GM08714 (cell line): Measurements from ENCODE around the gene RSAD1.
A peak's percentile ranks its signal among the peaks of the same experiment; 100 is the strongest.
"Not testable (repeated sequence)": the region's sequence is repeated elsewhere in the genome, so short reads cannot be mapped to it uniquely, and the experiment has no call there.

Experiments used
- H3K4me3 ChIP-seq: fragments of 200-500 bp; sonication (Bioruptor generic); 2 replicates; pipeline ENCODE4 v1.5.1; 2014; ENCODE audit warnings: mild to moderate bottlenecking, low read length, inconsistent platforms
- ZNF274 ChIP-seq: IDR thresholded peaks from 2 replicates; pipeline ENCODE4 v1.6.1; 2012; ENCODE audit warnings: mild to moderate bottlenecking, low read depth, low read length

The RSAD1 gene

DNA sequence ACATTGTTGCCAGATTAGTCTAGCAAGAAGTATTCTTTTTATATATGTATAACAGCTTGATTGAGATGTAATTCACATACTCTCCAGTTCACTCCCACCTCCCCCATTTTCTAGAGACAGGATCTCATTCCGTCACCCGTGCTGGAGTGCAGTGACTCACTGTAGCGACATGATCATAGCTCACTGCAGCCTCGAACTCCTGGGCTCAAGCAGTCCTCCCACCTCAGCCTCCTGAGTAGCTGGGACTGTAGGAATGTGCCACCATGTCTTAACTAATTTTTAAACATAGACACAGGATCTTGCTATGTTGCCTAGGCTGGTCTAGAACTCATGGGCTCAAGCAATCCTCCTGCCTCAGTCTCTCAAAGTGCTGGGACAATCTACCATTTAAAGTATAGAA lies 3.3 kb upstream of the RSAD1 start:
- no peak for TF ChIP-seq ZNF274
- H3K4me3 ChIP-seq = no peak overlapping the region

DNA sequence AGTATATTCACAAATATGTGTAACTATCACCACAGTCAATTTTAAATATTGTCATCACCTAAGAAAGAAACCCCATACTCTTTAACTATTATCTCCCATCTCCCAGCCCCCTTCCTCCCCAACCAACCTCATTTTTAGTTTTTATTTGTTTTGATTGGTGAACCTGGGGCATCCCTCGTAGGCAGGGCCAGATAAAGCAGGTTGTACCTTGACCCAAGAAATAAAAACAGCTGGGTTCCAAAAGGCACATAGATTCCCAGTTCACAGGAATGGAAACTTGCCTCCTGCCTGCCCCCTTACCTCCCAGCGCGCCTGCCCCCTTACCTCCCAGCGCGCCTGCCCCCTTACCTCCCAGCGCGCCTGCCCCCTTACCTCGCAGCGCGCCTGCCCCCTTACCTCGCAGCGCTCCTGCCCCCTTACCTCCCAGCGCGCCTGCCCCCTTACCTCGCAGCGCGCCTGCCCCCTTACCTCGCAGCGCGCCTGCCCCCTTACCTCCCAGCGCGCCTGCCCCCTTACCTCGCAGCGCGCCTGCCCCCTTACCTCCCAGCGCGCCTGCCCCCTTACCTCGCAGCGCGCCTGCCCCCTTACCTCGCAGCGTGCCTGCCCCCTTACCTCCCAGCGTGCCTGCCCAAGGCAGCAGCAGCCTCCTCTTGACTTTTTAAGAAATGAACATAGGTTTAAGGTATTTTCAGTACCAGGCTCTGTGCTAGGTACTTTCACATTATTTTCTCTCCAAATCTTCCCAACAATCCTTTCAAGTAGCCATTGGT lies 2.7 kb upstream of the RSAD1 start:
- not testable (repeated sequence) for H3K4me3 ChIP-seq

DNA sequence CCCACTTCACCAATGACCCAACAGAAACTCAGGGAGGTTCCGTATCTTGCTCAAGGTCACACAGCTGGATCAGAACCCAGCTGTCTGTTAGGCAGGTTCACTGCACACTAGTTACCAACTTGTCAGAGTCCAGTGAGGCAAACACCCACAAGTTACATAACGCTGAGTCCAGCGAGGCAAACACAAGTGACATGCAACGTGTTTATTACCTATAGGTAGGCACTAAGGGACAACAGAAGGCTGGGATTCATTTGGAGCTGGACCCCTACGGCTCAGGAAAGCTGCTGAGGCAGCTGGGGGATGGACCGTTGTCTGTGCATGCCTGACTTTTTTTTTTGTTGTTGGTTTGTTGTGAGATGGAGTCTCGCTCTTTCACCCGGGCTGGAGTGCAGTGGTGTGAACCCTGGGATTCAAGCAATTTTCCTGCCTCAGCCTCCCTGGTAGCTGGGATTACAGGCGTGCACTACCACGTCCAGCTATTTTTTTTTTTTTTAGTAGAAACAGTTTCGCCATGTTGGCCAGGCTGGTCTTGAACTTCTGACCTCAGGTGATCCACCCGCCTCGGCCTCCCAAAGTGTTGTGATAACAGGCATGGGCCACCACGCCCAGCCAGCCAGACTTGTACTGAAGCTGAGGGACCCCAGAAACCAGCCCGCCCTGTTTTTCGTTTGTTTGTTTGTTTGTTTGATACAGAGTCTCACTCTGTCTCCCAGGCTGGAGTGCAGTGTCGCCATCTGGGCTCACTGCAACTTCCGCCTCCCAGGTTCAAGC lies 1.9 kb upstream of the RSAD1 start:
- no peak overlapping the region for H3K4me3 ChIP-seq
- no peak for TF ChIP-seq ZNF274

DNA sequence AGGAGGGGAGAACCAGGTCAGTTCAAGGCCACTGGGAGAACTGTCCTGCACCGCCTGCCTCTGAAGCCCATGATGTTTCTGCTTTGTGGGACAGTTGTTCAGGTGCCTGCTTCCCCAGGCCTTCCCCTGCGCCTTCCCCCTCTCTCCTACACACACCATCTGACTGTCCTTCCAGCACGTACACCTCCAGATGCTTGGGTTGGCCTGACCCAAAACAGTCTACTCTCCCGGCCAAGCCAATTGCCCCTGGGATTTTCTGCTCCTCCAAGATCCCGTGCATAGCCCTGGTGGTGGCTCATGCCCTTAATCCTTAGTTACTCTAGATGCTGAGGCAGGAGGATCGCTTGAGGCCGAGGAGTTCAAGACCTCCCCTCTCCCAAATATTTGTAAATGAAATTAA lies 684 bp upstream of the RSAD1 start:
- peak overlapping the region; percentile 75; the same call in 1 of the 2 replicates for H3K4me3 ChIP-seq
- no peak for TF ChIP-seq ZNF274

DNA sequence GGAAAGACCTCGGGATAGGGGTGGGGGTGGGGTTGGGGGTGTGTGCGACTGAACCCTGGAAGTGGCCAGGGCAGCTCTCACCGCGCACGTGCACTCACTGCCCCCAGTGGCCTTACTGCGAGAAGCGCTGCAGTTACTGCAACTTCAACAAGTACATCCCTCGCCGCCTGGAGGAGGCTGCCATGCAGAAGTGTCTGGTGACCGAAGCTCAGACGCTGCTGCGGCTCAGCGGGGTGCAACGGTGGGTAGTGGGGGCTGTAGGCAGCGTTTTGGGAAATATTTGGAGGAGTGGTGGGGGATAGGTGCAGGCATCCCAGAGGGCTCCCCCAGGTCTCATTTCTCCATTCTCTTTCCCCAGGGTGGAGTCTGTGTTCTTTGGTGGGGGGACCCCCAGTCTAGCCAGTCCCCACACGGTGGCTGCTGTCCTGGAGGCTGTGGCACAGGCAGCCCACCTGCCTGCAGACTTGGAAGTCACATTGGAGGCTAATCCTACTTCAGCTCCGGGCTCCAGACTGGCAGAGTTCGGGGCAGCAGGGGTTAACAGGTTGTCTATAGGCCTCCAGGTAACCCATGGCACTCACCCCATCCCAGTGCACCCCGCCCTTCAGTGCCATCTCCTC lies 972 bp downstream of the RSAD1 start:
- TF ChIP-seq ZNF274 = no peak

DNA sequence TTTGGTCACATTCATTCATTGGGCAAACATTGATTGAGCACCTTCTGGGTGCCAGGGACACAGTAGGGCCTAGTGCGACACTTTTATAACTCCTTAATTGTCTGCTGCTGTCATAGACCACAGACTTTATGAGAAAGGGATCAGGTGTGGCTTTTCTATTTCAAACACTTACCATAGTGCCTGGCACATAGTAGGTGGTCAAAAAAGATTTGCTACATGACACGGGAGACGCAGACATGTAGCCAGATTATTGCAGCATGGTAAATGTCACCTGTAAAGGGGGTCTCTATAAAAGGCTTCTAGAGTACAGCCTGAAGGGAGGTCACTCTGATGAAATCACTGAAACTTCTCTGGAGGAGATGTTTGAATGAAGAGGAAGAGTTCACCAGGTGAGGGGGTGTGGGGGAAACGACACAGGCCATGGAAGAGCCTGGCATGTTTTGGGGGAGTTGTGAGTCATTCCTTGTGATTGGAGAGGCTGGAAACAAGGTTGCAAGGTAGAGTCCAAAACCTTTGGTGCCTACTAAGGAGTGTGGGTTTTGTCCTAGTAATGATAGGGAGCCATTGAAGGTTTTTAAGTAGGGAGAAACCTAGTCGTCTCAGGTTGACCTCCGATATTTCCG lies 1.6 kb downstream of the RSAD1 start:
- H3K4me3 ChIP-seq = no peak overlapping the region; the same call in 1 of the 2 replicates
- no peak for TF ChIP-seq ZNF274

More for the DNA sequence above, 972 bp downstream of the RSAD1 start:
- H3K4me3 ChIP-seq = peak overlapping the region; percentile 75

DNA sequence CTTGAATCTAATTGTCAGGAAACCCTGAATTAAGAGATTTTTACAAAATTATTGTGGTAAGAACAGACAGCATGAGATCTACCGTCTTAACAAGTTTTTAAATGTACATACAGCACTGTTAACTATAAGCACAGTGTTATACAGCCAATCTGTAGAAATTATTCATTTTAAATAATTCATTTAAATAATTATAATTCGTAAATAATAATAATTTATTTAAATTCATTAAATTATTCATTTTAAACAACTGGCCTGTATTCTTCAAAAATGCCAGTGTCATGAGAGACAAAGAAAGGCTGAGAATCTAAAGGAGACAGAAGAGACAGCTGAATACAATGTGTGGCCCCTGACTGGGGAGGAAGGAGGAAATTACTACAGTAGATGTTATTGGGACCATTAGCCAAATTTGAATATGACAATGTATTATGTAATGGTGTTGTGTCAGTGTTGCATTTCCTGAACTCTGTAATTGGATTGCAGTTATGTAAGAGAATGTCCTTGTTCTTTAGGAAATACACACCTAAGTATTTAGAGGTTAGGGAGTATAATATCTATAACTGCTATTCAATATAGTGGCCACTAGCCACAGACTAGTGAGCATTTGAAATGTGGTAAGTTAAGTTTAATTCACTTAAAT lies 2.3 kb downstream of the RSAD1 start:
- H3K4me3 ChIP-seq = no peak overlapping the region
- TF ChIP-seq ZNF274 = no peak

DNA sequence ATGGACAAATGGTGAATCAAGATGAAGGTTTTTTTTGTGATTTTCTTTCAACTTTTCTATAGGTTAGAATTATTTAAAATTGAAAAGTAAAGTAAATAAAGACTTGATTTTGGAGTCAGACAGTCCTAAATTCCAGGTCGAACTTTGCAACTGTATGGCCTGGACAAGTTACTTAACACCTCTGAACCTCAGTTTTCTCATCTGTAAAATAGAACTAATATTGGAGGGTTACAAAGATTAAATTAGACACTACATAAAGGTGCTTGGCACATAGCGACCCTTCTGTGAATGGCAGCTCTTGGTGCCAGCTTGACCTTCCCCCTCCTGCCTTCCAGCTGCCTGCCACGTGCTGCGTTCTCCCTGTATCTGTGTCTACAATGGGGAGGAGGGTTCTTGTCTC lies 3.0 kb downstream of the RSAD1 start:
- TF ChIP-seq ZNF274 = no peak

DNA sequence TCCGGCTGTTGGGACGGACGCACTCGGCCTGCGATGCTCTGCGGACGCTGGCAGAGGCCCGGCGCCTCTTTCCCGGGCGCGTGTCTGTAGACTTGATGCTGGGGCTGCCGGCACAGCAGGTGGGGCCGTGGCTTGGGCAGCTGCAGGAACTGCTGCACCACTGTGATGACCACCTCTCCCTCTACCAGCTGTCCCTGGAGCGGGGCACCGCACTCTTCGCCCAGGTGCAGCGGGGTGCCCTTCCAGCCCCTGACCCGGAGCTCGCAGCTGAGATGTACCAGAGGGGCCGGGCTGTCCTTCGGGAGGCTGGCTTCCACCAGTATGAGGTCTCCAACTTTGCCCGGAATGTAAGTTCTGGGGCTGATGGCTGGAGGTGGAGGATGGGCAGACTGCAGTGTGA lies 3.5 kb downstream of the RSAD1 start:
- no peak overlapping the region for H3K4me3 ChIP-seq
- TF ChIP-seq ZNF274 = no peak

More for the DNA sequence above, 3.0 kb downstream of the RSAD1 start:
- no peak overlapping the region for H3K4me3 ChIP-seq

DNA sequence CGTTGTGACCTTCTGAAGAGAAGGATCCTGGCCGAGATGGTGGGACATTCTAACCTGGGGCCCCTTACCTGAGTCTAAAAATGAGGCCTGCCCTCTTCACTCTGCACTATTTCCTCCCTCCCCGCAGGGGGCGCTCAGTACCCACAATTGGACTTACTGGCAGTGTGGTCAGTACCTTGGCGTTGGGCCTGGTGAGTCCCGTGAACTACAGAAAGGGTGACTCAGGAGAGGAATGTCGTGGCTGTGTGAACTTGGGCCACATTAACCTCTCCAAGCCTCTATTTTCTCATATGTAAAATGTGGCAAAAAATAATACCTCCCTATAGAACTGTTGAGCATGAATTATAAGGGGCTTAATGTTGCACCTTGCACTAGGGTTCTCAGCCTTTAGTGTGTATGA lies 3.9 kb downstream of the RSAD1 start:
- TF ChIP-seq ZNF274 = no peak

DNA sequence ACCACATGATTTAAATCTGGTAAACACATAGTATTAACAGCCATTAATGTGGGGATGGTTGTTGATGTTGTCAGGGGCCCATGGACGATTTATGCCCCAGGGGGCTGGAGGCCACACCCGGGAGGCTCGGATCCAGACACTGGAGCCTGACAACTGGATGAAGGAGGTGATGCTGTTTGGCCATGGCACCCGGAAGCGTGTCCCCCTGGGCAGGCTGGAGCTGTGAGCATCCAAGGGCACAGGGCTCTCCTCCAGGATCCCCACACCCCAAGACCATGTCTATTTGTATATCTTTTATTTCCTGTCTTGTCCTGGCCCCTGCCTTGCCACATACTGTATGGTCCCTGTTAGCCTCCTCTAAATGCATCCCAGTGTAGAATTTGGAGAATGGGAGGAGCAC lies 4.6 kb downstream of the RSAD1 start:
- H3K4me3 ChIP-seq = no peak overlapping the region
- no peak for TF ChIP-seq ZNF274

More for the DNA sequence above, 3.9 kb downstream of the RSAD1 start:
- no peak overlapping the region for H3K4me3 ChIP-seq

DNA sequence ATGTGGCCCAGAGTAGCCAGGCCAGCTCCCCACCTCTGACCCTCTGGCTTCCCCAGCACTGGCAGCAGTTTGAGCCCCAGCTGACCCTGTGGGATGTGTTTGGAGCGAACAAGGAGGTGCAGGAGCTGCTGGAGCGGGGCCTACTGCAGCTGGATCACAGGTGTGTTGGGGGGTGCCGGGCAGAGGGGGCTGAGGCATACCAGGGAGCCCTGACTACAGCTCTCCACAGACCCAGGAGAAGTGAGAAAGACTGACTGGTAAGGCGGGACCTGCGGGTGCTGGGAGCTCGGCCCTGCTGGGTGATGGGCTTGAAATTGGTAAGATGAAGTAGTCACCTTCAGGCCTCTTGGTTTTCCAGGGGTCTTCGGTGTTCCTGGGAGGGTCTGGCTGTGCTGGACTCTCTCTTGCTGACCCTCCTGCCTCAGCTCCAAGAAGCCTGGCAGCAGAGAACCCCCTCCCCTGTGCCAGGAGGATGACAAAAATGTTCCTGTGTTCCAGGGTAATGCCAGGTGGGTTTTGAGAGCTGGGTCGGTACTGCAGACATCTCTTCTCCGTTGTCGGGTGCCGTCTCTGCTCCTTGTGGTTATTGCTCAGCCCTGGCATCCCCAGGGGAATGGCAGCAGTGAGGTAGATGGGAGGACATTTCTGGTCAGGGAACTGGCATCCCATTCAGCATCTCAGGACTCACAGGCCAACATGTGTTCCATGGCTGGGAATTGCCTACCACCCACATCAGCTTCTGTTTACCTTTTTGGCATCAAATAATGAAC lies 5.9 kb downstream of the RSAD1 start:
- TF ChIP-seq ZNF274 = no peak
- no peak overlapping the region for H3K4me3 ChIP-seq
